Left ventricle myocardium superior (tissue), 1 donor: ENCODE data around the gene ZNF385C. TPM values are rescaled to one million over a fixed set of nuclear protein-coding genes. Genes with fewer than 3 reads are reported as not detected.

ENCODE experiments used
- ATAC-seq: fragments of 200-7000 bp; cut with Tn5 transposase; one replicate; pipeline ENCODE4 v1.9.1; 2020; ENCODE audit warnings: mild to moderate bottlenecking, moderate library complexity
- DNase-seq: peaks from one replicate; pipeline ENCODE4 v3.0.0-alpha.2; 2020
- intact Hi-C: fragments of 100-400 bp; cut with micrococcal nuclease; formaldehyde crosslinking; loops from one replicate; pipeline ENCODE4 v1.11.0; 2022
- total RNA-seq: library from RNA; stranded (reverse); fragmentation: NEBNext Ultra II Directional; extraction: Animal tissue kit (Norgen Biotek cat#: 25700); gene quantifications from one replicate; pipeline ENCODE4 v1.2.1, GENCODE V29; 2021
- donor health status: DM: no; HTN: yes; CAD: no; lungs with severe emphysema.

ZNF385C gene
- total RNA-seq, 1 donor from 2014 or later, result 0.20 TPM

- ATAC-seq, result no peak
Observed at GRCh38 chr17:42127414-42127813, 29.1 kb upstream of the ZNF385C start.

GRCh38 chr17:42126836-42127235 is 28.6 kb upstream of the ZNF385C start:
- intact Hi-C loops, result no loop called here
- no peak for ATAC-seq

More at GRCh38 chr17:42127414-42127813, 29.1 kb upstream of the ZNF385C start:
- intact Hi-C loops, result no loop called here
- DNase-seq, result no peak

GRCh38 chr17:42125565-42125964 is 27.3 kb upstream of the ZNF385C start:
- DNase-seq (no peak), ATAC-seq (no peak)
- intact Hi-C loops, result no loop called here

More at GRCh38 chr17:42126836-42127235, 28.6 kb upstream of the ZNF385C start:
- DNase-seq, result no peak

GRCh38 chr17:42124256-42124655 is 26.0 kb upstream of the ZNF385C start:
- ATAC-seq, result no peak
- DNase-seq, result no peak
- intact Hi-C loops, result no loop called here

GRCh38 chr17:42122371-42123303 is 24.4 kb upstream of the ZNF385C start, which contains the start of gene HSPB9:
Gene HSPB9 (plus strand): TSS chr17:42122804. CDS start chr17:42122851, 47 bp downstream.
- ATAC-seq, result peak; percentile 46
- intact Hi-C loops, result no loop called here

GRCh38 chr17:42120770-42121769 is 22.8 kb upstream of the ZNF385C start, which contains the start of gene KAT2A:
Gene KAT2A (minus strand): TSS chr17:42121367. CDS start chr17:42121304, 63 bp downstream.
- intact Hi-C loops, result no loop called here
- peak; percentile 93 for DNase-seq
- peak; percentile 93 for ATAC-seq

More at GRCh38 chr17:42122371-42123303, 24.4 kb upstream of the ZNF385C start, which contains the start of gene HSPB9:
- peak; percentile 73 for DNase-seq

- intact Hi-C loops, result no loop called here
- DNase-seq (no peak), ATAC-seq (no peak)
Observed at GRCh38 chr17:42120161-42120769, 22.0 kb upstream of the ZNF385C start.

GRCh38 chr17:42119301-42119700 is 21.0 kb upstream of the ZNF385C start:
- intact Hi-C loops, result no loop called here
- DNase-seq (no peak), ATAC-seq (no peak)

- DNase-seq (no peak), ATAC-seq (no peak)
- intact Hi-C loops, result no loop called here
Observed at GRCh38 chr17:42118545-42118944, 20.3 kb upstream of the ZNF385C start.

GRCh38 chr17:42118126-42118510 is 19.8 kb upstream of the ZNF385C start:
- intact Hi-C loops, result no loop called here
- ATAC-seq, result no peak

GRCh38 chr17:42117397-42118125 is 19.3 kb upstream of the ZNF385C start:
- ATAC-seq (no peak), DNase-seq (no peak)
- intact Hi-C loops, result no loop called here

More at GRCh38 chr17:42118126-42118510, 19.8 kb upstream of the ZNF385C start:
- no peak for DNase-seq

- ATAC-seq (peak; percentile 32), DNase-seq (peak; percentile 85)
- intact Hi-C loops, result no loop called here
Observed at GRCh38 chr17:42116705-42117396, 18.6 kb upstream of the ZNF385C start.

GRCh38 chr17:42114118-42114517 is 15.8 kb upstream of the ZNF385C start:
- ATAC-seq, result no peak

GRCh38 chr17:42113293-42114069 is 15.2 kb upstream of the ZNF385C start:
- intact Hi-C loops, result no loop called here
- DNase-seq (no peak), ATAC-seq (no peak)

More at GRCh38 chr17:42114118-42114517, 15.8 kb upstream of the ZNF385C start:
- no peak for DNase-seq
- intact Hi-C loops, result no loop called here

GRCh38 chr17:42112552-42113176 is 14.4 kb upstream of the ZNF385C start, which contains the start of gene DHX58:
Gene DHX58 (minus strand): TSS chr17:42112714. CDS start chr17:42111892, 822 bp downstream.
- ATAC-seq (peak; percentile 85), DNase-seq (peak; percentile 73)
- intact Hi-C loops, result no loop called here

- DNase-seq (peak; percentile 48), ATAC-seq (peak; percentile 53)
- intact Hi-C loops, result no loop called here
Observed at GRCh38 chr17:42111871-42112551, 13.7 kb upstream of the ZNF385C start.
